WERI-Rb-1 (cell line): ENCODE data around the gene FBXW9.
A peak's percentile ranks its signal among the peaks of the same experiment; 100 is the strongest.

Source experiments
- DNase-seq: peaks from one replicate; pipeline ENCODE4 v3.0.0-alpha.2; 2020
- H3K27ac ChIP-seq: fragments of 250-450 bp; sonication (Bioruptor Pico); 2 replicates; pipeline ENCODE4 v1.5.1; 2020; ENCODE audit warnings: mild to moderate bottlenecking, moderate library complexity
- H3K27me3 ChIP-seq: fragments of 250-450 bp; sonication (Bioruptor Pico); 2 replicates; pipeline ENCODE4 v1.5.1; 2021; ENCODE audit warnings: mild to moderate bottlenecking, low read depth, moderate library complexity; ENCODE audit not compliant: insufficient read depth, severe bottlenecking
- H3K36me3 ChIP-seq: fragments of 250-450 bp; sonication (Bioruptor Pico); 2 replicates; pipeline ENCODE4 v1.5.1; 2020; ENCODE audit warnings: mild to moderate bottlenecking, moderate library complexity
- H3K4me3 ChIP-seq: 2 replicates; pipeline ENCODE4 v1.5.1; 2011; ENCODE audit warnings: low read depth, mild to moderate bottlenecking, control low read depth, low read length
- H3K9me3 ChIP-seq: fragments of 250-450 bp; sonication (Bioruptor Pico); 2 replicates; pipeline ENCODE4 v1.5.1; 2021; ENCODE audit warnings: mild to moderate bottlenecking, moderate library complexity; ENCODE audit not compliant: severe bottlenecking
- CTCF ChIP-seq: IDR thresholded peaks from 2 replicates; pipeline ENCODE4 v1.5.1; 2011; ENCODE audit warnings: low read depth, mild to moderate bottlenecking, control low read depth, inconsistent platforms, low read length

Gene FBXW9

GRCh38 chr19:12675399-12675798 lies 21.0 kb downstream of the FBXW9 start:
- peaks cover 89% of the 10 kb centered on the region for H3K36me3 ChIP-seq
- TF ChIP-seq CTCF: no peak

GRCh38 chr19:12672744-12673143 lies 23.7 kb downstream of the FBXW9 start:
- peaks cover 79% of the 10 kb centered on the region for H3K36me3 ChIP-seq
- no peak overlapping the region for H3K27ac ChIP-seq
- TF ChIP-seq CTCF: no peak
- H3K9me3 ChIP-seq: no peaks in the 10 kb centered on the region
- H3K4me3 ChIP-seq: no peak overlapping the region
- no peak for DNase-seq
- no peaks in the 10 kb centered on the region for H3K27me3 ChIP-seq

More at GRCh38 chr19:12675399-12675798, 21.0 kb downstream of the FBXW9 start:
- no peak for DNase-seq
- no peak overlapping the region for H3K4me3 ChIP-seq
- no peaks in the 10 kb centered on the region for H3K9me3 ChIP-seq
- H3K27me3 ChIP-seq: no peaks in the 10 kb centered on the region
- H3K27ac ChIP-seq: no peak overlapping the region

GRCh38 chr19:12670159-12670928 lies 26.1 kb downstream of the FBXW9 start:
- Histone ChIP-seq H3K36me3 (peaks cover 63% of the 10 kb centered on the region), H3K4me3 (peak overlapping the region; percentile 88), H3K9me3 (no peaks in the 10 kb centered on the region), H3K27me3 (no peaks in the 10 kb centered on the region), H3K27ac (peak overlapping the region; percentile 98)
- no peak for DNase-seq
- no peak for TF ChIP-seq CTCF

- peaks cover 61% of the 10 kb centered on the region for H3K36me3 ChIP-seq
- peak; percentile 75 for DNase-seq
Measured at GRCh38 chr19:12669270-12670158, 26.9 kb downstream of the FBXW9 start.

GRCh38 chr19:12668932-12669269 lies 27.5 kb downstream of the FBXW9 start:
- H3K27me3 ChIP-seq: no peaks in the 10 kb centered on the region
- peaks cover 55% of the 10 kb centered on the region for H3K36me3 ChIP-seq
- peak overlapping the region; percentile 98 for H3K27ac ChIP-seq
- H3K9me3 ChIP-seq: no peaks in the 10 kb centered on the region
- DNase-seq: peak; percentile 55
- peak overlapping the region; percentile 88 for H3K4me3 ChIP-seq
- TF ChIP-seq CTCF: no peak

More at GRCh38 chr19:12669270-12670158, 26.9 kb downstream of the FBXW9 start:
- Histone ChIP-seq H3K27ac (peak overlapping the region; percentile 98), H3K4me3 (peak overlapping the region; percentile 88), H3K9me3 (no peaks in the 10 kb centered on the region), H3K27me3 (no peaks in the 10 kb centered on the region)
- 0 out of 2 replicates have a peak, but pooled peaks have one; percentile 1 for TF ChIP-seq CTCF
